Fibroblast of lung (primary cell): ENCODE data around the gene PCMT1. TPM values are rescaled to one million over a fixed set of nuclear protein-coding genes. Genes with fewer than 3 reads are reported as not detected.

ENCODE experiments used
- DNase-seq, 2 donors: peaks; one replicate each; pipeline versions ENCODE4 v3.0.0 to v3.0.0-alpha.2; 2010; ENCODE audit warnings: low read depth in 2 of 2
- H2AFZ ChIP-seq: 2 replicates; pipeline ENCODE4 v1.5.1; 2012; ENCODE audit warnings: low read length, control low read depth, inconsistent platforms
- H3K27ac ChIP-seq: 2 replicates; pipeline ENCODE4 v1.5.1; 2011; ENCODE audit warnings: low read length, control low read depth; ENCODE audit not compliant: insufficient read depth
- H3K27me3 ChIP-seq: 2 replicates; pipeline ENCODE4 v1.5.1; 2011; ENCODE audit warnings: mild to moderate bottlenecking, low read length; ENCODE audit not compliant: control insufficient read depth, insufficient read depth
- H3K36me3 ChIP-seq: 2 replicates; pipeline ENCODE4 v1.5.1; 2011; ENCODE audit warnings: low read length; ENCODE audit not compliant: control insufficient read depth, insufficient read depth
- H3K4me1 ChIP-seq: 2 replicates; pipeline ENCODE4 v1.5.1; 2011; ENCODE audit warnings: low read length; ENCODE audit not compliant: control insufficient read depth, insufficient read depth; ENCODE audit errors: extremely low read depth
- H3K4me2 ChIP-seq: 2 replicates; pipeline ENCODE4 v1.5.1; 2011; ENCODE audit warnings: low read length, control low read depth; ENCODE audit not compliant: insufficient read depth; ENCODE audit errors: extremely low read depth
- H3K4me3 ChIP-seq, 4 experiments: fragments of 200-600 bp in 1 of 4; sonication (generic) in 1 of 4; replicated peaks in 1 of 4; 2 replicates each; pipeline ENCODE4 v1.5.1; 2011 to 2016; ENCODE audit warnings: low read length in 4 of 4, low read depth in 3 of 4, mild to moderate bottlenecking in 3 of 4, control low read depth in 2 of 4, inconsistent platforms in 1 of 4, mixed read lengths in 1 of 4; ENCODE audit not compliant: insufficient read depth in 1 of 4; ENCODE audit errors: control extremely low read depth in 1 of 4
- H3K79me2 ChIP-seq: 2 replicates; pipeline ENCODE4 v1.5.1; 2012; ENCODE audit warnings: mild to moderate bottlenecking, low read length, inconsistent platforms; ENCODE audit not compliant: control insufficient read depth, insufficient read depth
- H3K9ac ChIP-seq: 2 replicates; pipeline ENCODE4 v1.5.1; 2011; ENCODE audit warnings: mild to moderate bottlenecking, low read length, control low read depth; ENCODE audit not compliant: insufficient read depth
- H3K9me3 ChIP-seq: 2 replicates; pipeline ENCODE4 v1.5.1; 2012; ENCODE audit warnings: low read depth, low read length; ENCODE audit not compliant: control insufficient read depth, insufficient read depth
- H4K20me1 ChIP-seq: 2 replicates; pipeline ENCODE4 v1.5.1; 2011; ENCODE audit warnings: low read length; ENCODE audit not compliant: control insufficient read depth, insufficient read depth; ENCODE audit errors: extremely low read depth
- EZH2 ChIP-seq: IDR thresholded peaks from 2 replicates; pipeline ENCODE4 v1.5.1; 2012; ENCODE audit warnings: low read length, control low read depth, mild to moderate bottlenecking; ENCODE audit errors: missing control alignments
- polyA plus RNA-seq, 2 donors: library from polyadenylated mRNA; depleted of rRNA in 1 of 2; stranded (reverse) in 1 of 2; unstranded in 1 of 2; fragments of >200 nt; gene quantifications; 2 replicates each; pipeline ENCODE4 v1.2.1, GENCODE V29; 2011 to 2012; ENCODE audit warnings: missing spikeins in 1 of 2
- total RNA-seq: library from RNA; depleted of rRNA; stranded (reverse); fragments of >200 nt; gene quantifications from 2 replicates; pipeline ENCODE4 v1.2.1, GENCODE V29; 2014
- TF ChIP-seq, protein P1 (sequence below), 2 donors: IDR thresholded peaks in 1 of 2; conservative IDR thresholded peaks in 1 of 2; 1 replicate in 1 of 2; 2 replicates in 1 of 2; pipeline ENCODE4 v1.5.1; 2011 to 2012; ENCODE audit warnings: low read length in 2 of 2, control low read depth in 1 of 2, inconsistent platforms in 1 of 2, low read depth in 1 of 2, mild to moderate bottlenecking in 1 of 2

Gene PCMT1
- total and polyA plus RNA-seq, 2 donors (not counting 1 experiment from before 2014, with no cell fraction given), result 81.3 to 172 TPM

DNA sequence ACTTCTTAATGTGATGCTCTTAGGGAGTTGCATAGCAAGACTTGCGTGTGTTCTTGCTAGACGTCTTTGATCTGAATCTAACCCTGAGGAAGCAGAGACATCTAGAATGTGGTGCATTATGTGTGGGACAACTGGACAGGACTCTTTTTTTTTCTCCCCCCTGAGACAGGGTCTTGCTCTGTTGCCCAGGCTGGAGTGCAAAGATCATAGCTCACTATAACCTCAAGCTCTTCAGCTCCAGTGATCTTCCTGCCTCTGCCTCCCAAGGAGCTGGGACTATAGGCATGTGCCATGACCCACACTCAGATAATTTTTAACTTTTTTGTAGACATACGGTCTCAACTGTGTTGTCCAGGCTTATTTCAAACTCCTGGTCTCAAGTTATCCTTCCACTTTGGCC is 34.0 kb downstream of the PCMT1 start:
- Histone ChIP-seq H3K36me3 (no peaks in the 10 kb centered on the region), H3K4me1 (no peaks in the 10 kb centered on the region), H3K4me3 (no peak overlapping the region), H2AFZ (no peak overlapping the region), H3K79me2 (peaks cover 3% of the 10 kb centered on the region), H3K9me3 (no peaks in the 10 kb centered on the region), H4K20me1 (no peaks in the 10 kb centered on the region), H3K9ac (no peak overlapping the region), H3K27me3 (no peaks in the 10 kb centered on the region), H3K27ac (no peak overlapping the region), H3K4me2 (no peak overlapping the region)
- TF ChIP-seq, protein P1, sequence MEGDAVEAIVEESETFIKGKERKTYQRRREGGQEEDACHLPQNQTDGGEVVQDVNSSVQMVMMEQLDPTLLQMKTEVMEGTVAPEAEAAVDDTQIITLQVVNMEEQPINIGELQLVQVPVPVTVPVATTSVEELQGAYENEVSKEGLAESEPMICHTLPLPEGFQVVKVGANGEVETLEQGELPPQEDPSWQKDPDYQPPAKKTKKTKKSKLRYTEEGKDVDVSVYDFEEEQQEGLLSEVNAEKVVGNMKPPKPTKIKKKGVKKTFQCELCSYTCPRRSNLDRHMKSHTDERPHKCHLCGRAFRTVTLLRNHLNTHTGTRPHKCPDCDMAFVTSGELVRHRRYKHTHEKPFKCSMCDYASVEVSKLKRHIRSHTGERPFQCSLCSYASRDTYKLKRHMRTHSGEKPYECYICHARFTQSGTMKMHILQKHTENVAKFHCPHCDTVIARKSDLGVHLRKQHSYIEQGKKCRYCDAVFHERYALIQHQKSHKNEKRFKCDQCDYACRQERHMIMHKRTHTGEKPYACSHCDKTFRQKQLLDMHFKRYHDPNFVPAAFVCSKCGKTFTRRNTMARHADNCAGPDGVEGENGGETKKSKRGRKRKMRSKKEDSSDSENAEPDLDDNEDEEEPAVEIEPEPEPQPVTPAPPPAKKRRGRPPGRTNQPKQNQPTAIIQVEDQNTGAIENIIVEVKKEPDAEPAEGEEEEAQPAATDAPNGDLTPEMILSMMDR (conservative IDR thresholded peaks at IDR 0.05 in 1 of 2, IDR thresholded peaks at IDR 0.05 in 1 of 2; ENCODE audit: low read depth in 1 of 2, low read length in 2 of 2), result no peak
- no peak for TF ChIP-seq EZH2
- DNase-seq, result no peak

DNA sequence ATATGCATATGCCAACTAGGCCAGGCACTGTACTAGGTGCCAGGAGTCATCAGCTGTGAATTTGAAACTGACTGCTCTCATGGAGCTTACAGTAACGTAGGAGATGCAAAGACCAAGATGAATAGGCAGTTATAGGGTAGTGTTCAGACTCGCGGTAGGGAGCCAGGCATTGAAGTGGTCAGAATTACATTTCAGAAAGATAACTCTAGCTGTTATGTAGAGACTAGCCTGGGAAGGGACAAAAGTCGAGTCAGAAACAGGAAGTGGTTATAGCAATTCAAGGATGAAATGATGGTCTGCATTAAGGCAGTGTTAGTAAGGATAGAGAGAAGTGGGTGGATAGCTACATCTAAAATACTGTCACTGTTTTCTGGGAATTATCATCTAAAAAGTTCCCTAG is 56.6 kb downstream of the PCMT1 start:
- H3K79me2 ChIP-seq, result no peaks in the 10 kb centered on the region
- no peak overlapping the region for H3K4me2 ChIP-seq
- no peak overlapping the region for H3K27ac ChIP-seq
- peak in 1 of 2 donors; percentile 33 for DNase-seq
- H2AFZ ChIP-seq, result no peak overlapping the region
- TF ChIP-seq EZH2, result no peak
- TF ChIP-seq, protein P1 (conservative IDR thresholded peaks at IDR 0.05 in 1 of 2, IDR thresholded peaks at IDR 0.05 in 1 of 2; ENCODE audit: low read depth in 1 of 2, low read length in 2 of 2), result no peak
- H3K9me3 ChIP-seq, result no peaks in the 10 kb centered on the region
- no peaks in the 10 kb centered on the region for H3K4me1 ChIP-seq
- H3K36me3 ChIP-seq, result peaks cover 1% of the 10 kb centered on the region
- H3K4me3 ChIP-seq, result no peak overlapping the region
- H4K20me1 ChIP-seq, result no peaks in the 10 kb centered on the region
- no peak overlapping the region for H3K9ac ChIP-seq
- no peaks in the 10 kb centered on the region for H3K27me3 ChIP-seq

DNA sequence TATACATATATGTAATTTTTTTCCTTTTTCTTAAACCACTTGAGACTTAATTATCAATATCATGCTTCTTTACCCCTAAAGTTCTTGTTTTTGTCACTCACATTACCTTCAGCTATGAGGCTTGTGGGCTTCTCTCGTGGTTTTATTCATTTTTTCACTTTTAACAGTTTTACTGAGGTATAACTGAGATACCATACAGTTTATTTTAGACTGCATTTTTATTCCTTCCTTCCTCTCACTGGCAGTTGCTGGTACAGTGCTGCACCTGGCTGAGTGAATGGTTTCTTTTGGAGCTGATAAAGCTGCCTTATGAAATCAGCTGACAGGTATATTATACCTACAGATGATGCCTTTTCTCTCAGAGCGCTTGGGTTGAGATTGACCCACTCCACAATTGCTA is 60.3 kb downstream of the PCMT1 start:
- Histone ChIP-seq H3K79me2 (no peaks in the 10 kb centered on the region), H3K36me3 (peaks cover 1% of the 10 kb centered on the region), H3K9ac (no peak overlapping the region), H4K20me1 (no peaks in the 10 kb centered on the region), H3K4me3 (no peak overlapping the region), H3K9me3 (no peaks in the 10 kb centered on the region), H3K4me1 (no peaks in the 10 kb centered on the region), H3K27ac (no peak overlapping the region), H3K27me3 (no peaks in the 10 kb centered on the region), H2AFZ (no peak overlapping the region), H3K4me2 (no peak overlapping the region)
- TF ChIP-seq, protein P1 (conservative IDR thresholded peaks at IDR 0.05 in 1 of 2, IDR thresholded peaks at IDR 0.05 in 1 of 2; ENCODE audit: low read depth in 1 of 2, low read length in 2 of 2), result no peak
- TF ChIP-seq EZH2, result no peak
- DNase-seq, result no peak
